SK-N-SH (cell line): Measurements from ENCODE around the gene COL2A1. TPM values are rescaled to one million over a fixed set of nuclear protein-coding genes. Genes with fewer than 3 reads are reported as not detected.

Source experiments
- CTCF ChIA-PET: fragments of 300-600, 350-600 bp; formaldehyde crosslinking; extraction: SDS; loops from one replicate; lab custom pipeline; 2021; lab: Yijun Ruan, JAX
- POLR2A ChIA-PET: fragments of 350-600 bp; sonication (Branson Sonifier 250); formaldehyde crosslinking; extraction: SDS; loops from one replicate; lab custom pipeline; 2020; ENCODE audit warnings: antibody characterized with exemption, inconsistent platforms; lab: Yijun Ruan, JAX
- DNase-seq: peaks from one replicate; pipeline ENCODE4 v3.0.0; 2012
- H2AFZ ChIP-seq: fragments of 200-600 bp; sonication (generic); 2 replicates; pipeline ENCODE4 v1.8.1; 2016; ENCODE audit warnings: antibody characterized with exemption, mild to moderate bottlenecking, low read depth
- H3F3A ChIP-seq: fragments of 200-600 bp; sonication (generic); replicated peaks from 2 replicates; pipeline ENCODE3; 2016; ENCODE audit warnings: antibody characterized with exemption, mild to moderate bottlenecking; ENCODE audit not compliant: insufficient read depth
- H3K27ac ChIP-seq, 2 experiments: fragments of 200-500 bp in 1 of 2; fragments of 200-600 bp in 1 of 2; sonication (Bioruptor generic) in 1 of 2; sonication (generic), shearing (Covaris generic) in 1 of 2; 2 replicates each; pipeline versions ENCODE4 v1.5.1 to v1.6.1; 2014 to 2016; ENCODE audit warnings: low read depth in 2 of 2, inconsistent platforms in 1 of 2, low read length in 1 of 2, mild to moderate bottlenecking in 1 of 2, mixed read lengths in 1 of 2
- H3K27me3 ChIP-seq: fragments of 200-600 bp; sonication (generic), shearing (Covaris generic); 2 replicates; pipeline ENCODE4 v1.6.1; 2016; ENCODE audit warnings: mixed run types; ENCODE audit not compliant: insufficient read depth
- H3K36me3 ChIP-seq, 2 experiments: fragments of 200-500 bp in 1 of 2; fragments of 200-600 bp in 1 of 2; sonication (Bioruptor generic) in 1 of 2; sonication (generic) in 1 of 2; replicated peaks in 1 of 2; 2 replicates each; pipeline versions ENCODE3 to v1.5.1; 2014 to 2016; ENCODE audit warnings: low read length in 1 of 2, mild to moderate bottlenecking in 1 of 2; ENCODE audit not compliant: insufficient read depth in 2 of 2, control insufficient read depth in 1 of 2
- H3K4me1 ChIP-seq, 2 experiments: fragments of 200-500 bp in 1 of 2; fragments of 200-600 bp in 1 of 2; sonication (Bioruptor generic) in 1 of 2; sonication (generic), shearing (Covaris generic) in 1 of 2; 2 replicates each; pipeline versions ENCODE4 v1.5.1 to v1.6.1; 2014 to 2016; ENCODE audit warnings: low read depth in 1 of 2, low read length in 1 of 2, mixed run types in 1 of 2; ENCODE audit not compliant: insufficient read depth in 2 of 2, control insufficient read depth in 1 of 2
- H3K4me2 ChIP-seq: fragments of 200-600 bp; sonication (generic), shearing (Covaris generic); 2 replicates; pipeline ENCODE4 v1.6.1; 2017; ENCODE audit warnings: mixed run types
- H3K4me3 ChIP-seq, 2 experiments: fragments of 200-500 bp in 1 of 2; fragments of 200-600 bp in 1 of 2; sonication (Bioruptor generic) in 1 of 2; sonication (generic), shearing (Covaris generic) in 1 of 2; 2 replicates each; pipeline versions ENCODE4 v1.5.1 to v1.8.1; 2014 to 2016; ENCODE audit warnings: low read depth in 2 of 2, inconsistent platforms in 1 of 2, low read length in 1 of 2, mild to moderate bottlenecking in 1 of 2, mixed read lengths in 1 of 2, moderate library complexity in 1 of 2
- H3K79me2 ChIP-seq: fragments of 200-600 bp; sonication (generic); 2 replicates; pipeline ENCODE4 v1.8.1; 2017; ENCODE audit warnings: mild to moderate bottlenecking; ENCODE audit not compliant: insufficient read depth
- H3K9ac ChIP-seq: fragments of 200-600 bp; sonication (generic); 2 replicates; pipeline ENCODE4 v1.6.1; 2017; ENCODE audit warnings: mixed run types
- H3K9me2 ChIP-seq: fragments of 200-600 bp; sonication (generic); 2 replicates; pipeline ENCODE4 v1.6.1; 2017; ENCODE audit warnings: mixed run types
- H3K9me3 ChIP-seq: fragments of 200-600 bp; sonication (generic); 2 replicates; pipeline ENCODE4 v1.6.1; 2017; ENCODE audit warnings: mixed run types, mild to moderate bottlenecking, moderate library complexity
- H4K20me1 ChIP-seq: fragments of 200-600 bp; sonication (generic); 2 replicates; pipeline ENCODE4 v1.6.1; 2017; ENCODE audit warnings: mild to moderate bottlenecking, mixed run types; ENCODE audit not compliant: insufficient read depth
- CHD2 ChIP-seq: fragments of 150-350 bp; IDR thresholded peaks from 2 replicates; pipeline ENCODE4 v1.6.1; 2018; ENCODE audit warnings: low read length; ENCODE audit not compliant: partially characterized antibody
- ELF1 ChIP-seq: IDR thresholded peaks from 2 replicates; pipeline ENCODE4 v1.4.0; 2012
- EZH2phosphoT487 ChIP-seq: fragments of 200-600 bp; sonication (generic); IDR thresholded peaks from 2 replicates; pipeline ENCODE4 v1.6.1; 2017; ENCODE audit warnings: low read depth, mixed run types, mild to moderate bottlenecking, antibody characterized with exemption, moderate library complexity, borderline replicate concordance
- FOXJ3 ChIP-seq: sonication (generic); formaldehyde crosslinking; IDR thresholded peaks from 2 replicates; pipeline ENCODE4 v1.5.1; 2020; ENCODE audit warnings: mild to moderate bottlenecking, missing genetic modification reagents
- FOXM1 ChIP-seq: IDR thresholded peaks from 2 replicates; pipeline ENCODE4 v1.4.0; 2012; ENCODE audit warnings: low read depth, mild to moderate bottlenecking
- MAX ChIP-seq: IDR thresholded peaks from 2 replicates; pipeline ENCODE4 v1.4.0; 2012; ENCODE audit warnings: low read depth
- MXI1 ChIP-seq: IDR thresholded peaks from 2 replicates; pipeline ENCODE4 v1.6.1; 2012; ENCODE audit warnings: mild to moderate bottlenecking, low read depth, low read length, improper control_type of control experiment
- NFIC ChIP-seq: IDR thresholded peaks from 2 replicates; pipeline ENCODE4 v1.4.0; 2012; ENCODE audit warnings: borderline replicate concordance
- NRF1 ChIP-seq: IDR thresholded peaks from 2 replicates; pipeline ENCODE4 v1.6.1; 2012; ENCODE audit warnings: low read depth, mild to moderate bottlenecking, low read length
- PBX3 ChIP-seq: IDR thresholded peaks from 2 replicates; pipeline ENCODE4; 2012
- POLR2AphosphoS5 ChIP-seq: IDR thresholded peaks from 2 replicates; pipeline ENCODE4 v1.6.1; 2012; ENCODE audit warnings: low read depth, low read length
- RAD21 ChIP-seq: IDR thresholded peaks from 2 replicates; pipeline ENCODE4 v1.6.1; 2012; ENCODE audit warnings: mild to moderate bottlenecking, low read length
- RCOR1 ChIP-seq: fragments of 150-350 bp; IDR thresholded peaks from 2 replicates; pipeline ENCODE4 v1.6.1; 2017; ENCODE audit warnings: antibody characterized with exemption, low read length
- RXRA ChIP-seq: IDR thresholded peaks from 2 replicates; pipeline ENCODE4 v1.4.0; 2012; ENCODE audit warnings: low read depth, mild to moderate bottlenecking, borderline replicate concordance
- SIN3A ChIP-seq: IDR thresholded peaks from 2 replicates; pipeline ENCODE4 v1.6.1; 2012; ENCODE audit warnings: low read depth, mild to moderate bottlenecking, low read length, moderate library complexity, borderline replicate concordance
- SMC3 ChIP-seq: IDR thresholded peaks from 2 replicates; pipeline ENCODE4 v1.6.1; 2012; ENCODE audit warnings: low read depth, low read length, improper control_type of control experiment
- TEAD4 ChIP-seq: IDR thresholded peaks from 2 replicates; pipeline ENCODE4 v1.4.0; 2012; ENCODE audit warnings: mild to moderate bottlenecking, borderline replicate concordance; ENCODE audit not compliant: insufficient read depth
- USF1 ChIP-seq: IDR thresholded peaks from 2 replicates; pipeline ENCODE4 v1.4.0; 2012; ENCODE audit warnings: low read depth, borderline replicate concordance
- WGBS: methylation state at CpG from one replicate; pipeline ENCODE4 v1.1.6; 2017; ENCODE audit warnings: low lambda C conversion rate; 5-methylcytosine and 5-hydroxymethylcytosine counted together
- polyA plus RNA-seq, 3 experiments: library from polyadenylated mRNA; depleted of rRNA; stranded (reverse); fragments of >200 nt; gene quantifications; 2 replicates each; pipeline ENCODE4 v1.2.3, GENCODE V29; 2012

The COL2A1 gene
- polyA plus RNA-seq, 1 of the 3 experiments (the other 2 are of a cell fraction) = 0.02 TPM

GRCh38 chr12:48002414-48002730, 1.9 kb downstream of the COL2A1 start:
- 6% methylated on average over 13 of the region's 13 CpGs for whole genome bisulfite sequencing
- H3K36me3 ChIP-seq = no peaks in the 10 kb centered on the region

GRCh38 chr12:48001505-48002413, 2.5 kb downstream of the COL2A1 start:
- Histone ChIP-seq H3K27me3 (peaks cover 98% of the 10 kb centered on the region), H4K20me1 (no peaks in the 10 kb centered on the region), H3K4me1 (peaks cover 5 to 35% of the 10 kb centered on the region in 2 experiments; a peak in 1 of 4 replicates), H3K9me2 (no peaks in the 10 kb centered on the region), H3K4me2 (peak overlapping the region; percentile 95), H3K9ac (no peak overlapping the region), H3F3A (no peaks in the 10 kb centered on the region), H2AFZ (peak overlapping the region; percentile 85), H3K27ac (no peak overlapping the region), H3K4me3 (peak overlapping the region; percentile 54 to 66), H3K9me3 (no peaks in the 10 kb centered on the region), H3K36me3 (no peaks in the 10 kb centered on the region), H3K79me2 (no peaks in the 10 kb centered on the region)
- DNase-seq = peak; percentile 77
- WGBS = 2% methylated on average over 39 of the region's 57 CpGs
- TF ChIP-seq FOXM1 = no peak
- peak; percentile 52 for TF ChIP-seq NRF1
- peak; percentile 7; the same call in 1 of the 2 replicates for TF ChIP-seq MXI1
- TF ChIP-seq SIN3A = 0 out of 2 replicates have a peak, but pooled peaks have one; percentile 6
- no peak for TF ChIP-seq ELF1
- TF ChIP-seq RXRA = no peak
- ChIA-PET POLR2A (interaction anchor here (1.3 kb wide), 1 partner anchor 10 kb away, joined by 5 read pairs; no protein-coding TSS in a partner anchor), CTCF (interaction anchor here (0.6 to 2.1 kb wide), 12 partner anchors 8 to 616 kb away, joined by 3 to 7 read pairs (median 4); partner anchors contain the start of gene TMEM106C)

More at GRCh38 chr12:48002414-48002730, 1.9 kb downstream of the COL2A1 start:
- ChIA-PET POLR2A (interaction anchor here (1.3 kb wide), 1 partner anchor 11 kb away, joined by 5 read pairs; no protein-coding TSS in a partner anchor), CTCF (interaction anchor here (0.6 to 2.1 kb wide), 11 partner anchors 8 to 616 kb away, joined by 3 to 7 read pairs (median 4); partner anchors contain the start of gene TMEM106C)
- Histone ChIP-seq H3F3A (no peaks in the 10 kb centered on the region), H3K27me3 (peaks cover 94% of the 10 kb centered on the region), H3K4me2 (peak overlapping the region; percentile 95), H4K20me1 (no peaks in the 10 kb centered on the region), H3K27ac (no peak overlapping the region), H3K9me2 (no peaks in the 10 kb centered on the region), H3K9me3 (no peaks in the 10 kb centered on the region), H3K4me3 (peak overlapping the region; percentile 54 to 66), H3K79me2 (no peaks in the 10 kb centered on the region), H3K9ac (no peak overlapping the region), H2AFZ (peak overlapping the region; percentile 85), H3K4me1 (peaks cover 5 to 35% of the 10 kb centered on the region in 2 experiments; a peak in 1 of 4 replicates)
- DNase-seq = peak; percentile 53
- TF ChIP-seq NFIC = no peak
- no peak for TF ChIP-seq RXRA
- TF ChIP-seq CHD2 = no peak
- no peak for TF ChIP-seq FOXJ3 (CRISPR knock-in tag)
- no peak for TF ChIP-seq RCOR1
- TF ChIP-seq MXI1 = no peak
- TF ChIP-seq USF1 = no peak
- no peak for TF ChIP-seq EZH2phosphoT487
- no peak for TF ChIP-seq TEAD4
- no peak for TF ChIP-seq RAD21
- TF ChIP-seq POLR2AphosphoS5 = no peak
- TF ChIP-seq NRF1 = no peak
- TF ChIP-seq SMC3 = no peak
- TF ChIP-seq PBX3 = no peak
- no peak for TF ChIP-seq MAX
